ENCODE data around the gene ANKRD44. TPM values are rescaled to one million over a fixed set of nuclear protein-coding genes. Genes with fewer than 3 reads are reported as not detected.

The ANKRD44 gene
- total RNA-seq: 2.3 and 50.5 TPM in 2 replicates

DNA sequence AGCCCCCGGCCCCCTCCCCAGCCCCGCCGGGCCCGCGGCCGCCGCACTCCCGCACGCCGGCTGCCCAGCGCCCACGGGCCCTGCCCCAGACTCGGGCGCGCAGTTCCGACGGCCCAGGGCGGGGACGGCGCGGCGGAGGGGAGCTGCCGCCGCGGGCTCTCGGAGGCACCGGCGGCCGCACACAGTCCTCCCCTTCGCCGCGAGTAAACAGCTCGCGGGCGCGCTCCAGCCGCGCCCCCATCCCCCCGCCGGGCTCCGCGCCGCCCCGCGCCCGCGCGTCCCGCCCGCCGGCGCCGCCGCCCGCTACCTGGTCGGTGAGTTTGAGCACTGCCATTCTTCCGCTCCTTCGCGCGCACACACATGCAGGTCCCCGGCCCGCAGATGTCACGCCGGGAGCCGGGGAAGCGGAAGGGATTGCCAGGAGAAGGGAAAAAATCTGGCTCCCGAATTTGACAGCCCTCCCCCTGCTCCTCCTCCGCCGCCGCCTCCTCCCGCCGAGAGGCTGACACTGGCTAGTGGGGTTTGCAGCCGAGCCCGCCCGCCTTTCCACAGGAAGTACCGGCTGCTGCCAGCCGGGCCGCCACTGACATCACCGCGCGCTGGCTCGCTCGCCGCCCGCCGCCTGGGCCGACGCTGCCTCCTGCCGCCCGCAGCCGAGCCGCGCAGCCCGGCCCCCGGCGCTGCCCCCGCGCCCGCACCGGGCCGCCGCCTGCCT lies at the start of gene ANKRD44:
Gene ANKRD44 (minus strand): TSS at position 510 of the 715 bp plus-strand sequence. CDS start 176 bp downstream, at position 334.

Other genes starting within 250 kb of the ANKRD44 start
- 119 and 156 TPM in 2 replicates for gene SF3B1, start 124.2 kb upstream of the ANKRD44 start, total RNA-seq
- gene COQ10B, start 142.8 kb upstream of the ANKRD44 start, total RNA-seq: 32.0 and 38.8 TPM in 2 replicates
- 204 and 241 TPM in 2 replicates for gene HSPD1, start 189.1 kb upstream of the ANKRD44 start, total RNA-seq
- gene HSPE1, start 189.6 kb upstream of the ANKRD44 start, total RNA-seq: 124 and 151 TPM in 2 replicates
- 15.6 and 33.8 TPM in 2 replicates for gene MOB4, start 205.3 kb upstream of the ANKRD44 start, total RNA-seq

Data from myometrial cell (primary cell).